Putamen (tissue), 1 donor: ENCODE measurements around the gene RIC3.

Source experiments
- DNase-seq: peaks from one replicate; pipeline ENCODE4 v3.0.0-alpha.2; 2016; ENCODE audit warnings: low spot score

The RIC3 gene

GRCh38 chr11:8168485-8169257, at the start of gene RIC3:
Gene RIC3, minus strand, starts transcription at chr11:8169025. Its CDS starts 36 bp downstream, at chr11:8168989.
- peak; percentile 54 for DNase-seq

- no peak for DNase-seq
Measured at GRCh38 chr11:8218409-8218808, 49.6 kb upstream of the RIC3 start.

GRCh38 chr11:8217926-8218325, 49.1 kb upstream of the RIC3 start:
- DNase-seq, result no peak

GRCh38 chr11:8217136-8217535, 48.3 kb upstream of the RIC3 start:
- no peak for DNase-seq

GRCh38 chr11:8213376-8213775, 44.6 kb upstream of the RIC3 start:
- no peak for DNase-seq

- no peak for DNase-seq
Measured at GRCh38 chr11:8209208-8209807, 40.5 kb upstream of the RIC3 start.

- no peak for DNase-seq
Measured at GRCh38 chr11:8207080-8208000, 38.5 kb upstream of the RIC3 start.

- peak; percentile 83 for DNase-seq
Measured at GRCh38 chr11:8206251-8207079, 37.6 kb upstream of the RIC3 start.

GRCh38 chr11:8205566-8205965, 36.7 kb upstream of the RIC3 start:
- no peak for DNase-seq

GRCh38 chr11:8204596-8204995, 35.8 kb upstream of the RIC3 start:
- no peak for DNase-seq

- no peak for DNase-seq
Measured at GRCh38 chr11:8204025-8204424, 35.2 kb upstream of the RIC3 start.

GRCh38 chr11:8203414-8203715, 34.5 kb upstream of the RIC3 start:
- DNase-seq, result no peak

GRCh38 chr11:8202516-8203413, 33.9 kb upstream of the RIC3 start:
- DNase-seq, result no peak

- DNase-seq, result no peak
Measured at GRCh38 chr11:8201644-8202365, 33.0 kb upstream of the RIC3 start.

- DNase-seq, result no peak
Measured at GRCh38 chr11:8199676-8200075, 30.9 kb upstream of the RIC3 start.

- no peak for DNase-seq
Measured at GRCh38 chr11:8196749-8197148, 27.9 kb upstream of the RIC3 start.

GRCh38 chr11:8194956-8195355, 26.1 kb upstream of the RIC3 start:
- DNase-seq, result no peak

- no peak for DNase-seq
Measured at GRCh38 chr11:8192896-8193209, 24.0 kb upstream of the RIC3 start.

GRCh38 chr11:8192016-8192895, 23.4 kb upstream of the RIC3 start:
- DNase-seq, result no peak
